Measurements from ENCODE around the gene PPIH.
"Not testable (repeated sequence)": the region's sequence is repeated elsewhere in the genome, so short reads cannot be mapped to it uniquely, and the experiment has no call there.

PPIH gene

DNA sequence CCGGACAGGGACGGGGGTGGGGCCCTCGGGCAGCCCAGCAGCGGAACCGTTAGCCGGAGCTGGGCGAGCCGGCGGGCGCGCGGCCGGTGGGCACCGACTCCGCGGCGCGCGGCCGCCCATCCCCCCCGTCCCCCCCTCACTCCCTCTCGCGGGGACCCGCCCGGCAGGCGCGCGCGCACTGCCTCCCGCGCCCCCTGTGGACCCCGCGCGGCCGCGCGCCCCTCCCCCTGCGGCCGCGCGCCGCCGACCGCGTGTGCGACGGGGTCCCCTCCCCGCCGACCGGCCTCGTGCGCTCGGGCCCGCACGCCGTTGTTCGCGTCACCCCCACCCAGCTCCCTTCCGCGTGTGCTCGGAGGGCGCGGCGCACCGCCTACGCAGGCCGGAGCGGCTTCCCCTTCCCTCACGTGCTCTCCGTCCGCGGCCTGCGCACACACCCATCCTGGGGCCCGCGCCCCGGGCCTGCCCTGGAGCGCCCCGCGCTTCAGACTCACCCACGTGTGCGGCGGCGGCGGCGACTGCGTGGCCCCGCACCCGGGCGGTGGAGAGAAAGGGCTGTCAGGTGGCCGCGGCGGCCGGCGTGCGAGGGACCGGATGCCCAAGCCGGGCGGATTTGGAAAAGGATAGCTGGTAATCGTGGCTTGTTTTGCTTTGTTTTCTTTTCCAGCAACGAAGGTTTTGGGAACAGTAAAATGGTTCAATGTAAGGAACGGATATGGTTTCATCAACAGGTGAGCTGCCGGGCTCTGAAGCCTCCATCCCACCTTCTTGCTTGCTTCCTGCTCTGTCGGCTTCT is 24.7 kb downstream of the PPIH start:
- peak in 12 of 14 donors; percentile 28 to 80 (median 52) for DNase-seq

DNA sequence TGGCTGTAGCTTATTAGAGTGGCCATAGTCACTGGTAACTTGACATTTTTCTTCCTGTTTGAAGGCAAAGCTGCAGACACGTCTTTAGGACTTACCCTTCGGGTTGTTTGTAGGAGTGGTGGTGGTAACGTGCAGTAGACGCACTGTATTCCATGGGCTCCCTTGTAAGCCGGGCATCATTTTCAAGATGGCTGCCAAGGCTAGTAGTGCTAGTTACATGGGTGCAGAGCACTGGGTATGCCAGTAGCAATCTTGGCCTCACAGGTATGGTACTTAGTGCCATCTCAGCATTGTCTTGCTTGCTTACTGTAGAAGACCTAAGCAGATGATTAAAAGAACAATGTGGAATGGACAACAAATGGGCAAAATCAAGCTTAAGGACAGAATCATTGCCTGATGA is 25.9 kb downstream of the PPIH start:
- no peak for DNase-seq

DNA sequence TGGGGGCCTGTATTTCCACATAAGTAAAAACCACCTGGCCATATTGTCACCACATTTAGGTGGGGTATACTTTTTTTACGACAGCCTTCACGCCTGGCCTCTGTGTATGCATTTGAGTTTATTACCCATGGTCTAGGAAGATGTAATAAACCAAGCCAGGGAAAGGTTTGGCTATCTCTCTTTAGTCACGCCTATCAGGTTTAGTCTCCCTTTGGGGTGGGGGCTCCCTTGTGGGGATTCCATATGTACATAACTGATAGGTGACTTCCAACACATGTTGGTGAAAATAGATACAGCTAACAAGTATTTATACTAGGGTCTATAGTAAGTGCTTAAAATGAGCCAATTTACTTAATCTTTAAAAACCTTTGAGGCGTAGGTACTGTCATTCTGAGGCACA is 28.2 kb downstream of the PPIH start:
- DNase-seq = no peak

DNA sequence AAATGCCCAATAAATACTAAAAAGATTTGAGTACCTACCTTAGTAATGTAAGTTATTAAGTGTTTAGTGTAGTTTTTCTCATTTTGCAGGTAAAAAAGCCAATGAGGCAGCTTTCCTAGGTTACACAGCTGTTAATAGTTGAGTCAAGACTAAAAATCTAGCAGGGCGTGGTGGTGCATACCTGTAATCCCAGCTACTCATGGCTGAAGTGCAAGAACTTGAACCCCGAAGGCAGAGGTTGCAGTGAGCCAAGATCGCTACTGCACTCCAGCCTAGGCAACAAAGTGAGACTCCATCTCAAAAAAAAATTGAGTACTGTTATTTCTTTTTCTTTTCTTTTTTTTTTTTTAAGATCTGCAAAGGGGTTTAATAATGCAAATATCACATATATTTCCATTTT is 31.7 kb downstream of the PPIH start:
- DNase-seq = no peak

DNA sequence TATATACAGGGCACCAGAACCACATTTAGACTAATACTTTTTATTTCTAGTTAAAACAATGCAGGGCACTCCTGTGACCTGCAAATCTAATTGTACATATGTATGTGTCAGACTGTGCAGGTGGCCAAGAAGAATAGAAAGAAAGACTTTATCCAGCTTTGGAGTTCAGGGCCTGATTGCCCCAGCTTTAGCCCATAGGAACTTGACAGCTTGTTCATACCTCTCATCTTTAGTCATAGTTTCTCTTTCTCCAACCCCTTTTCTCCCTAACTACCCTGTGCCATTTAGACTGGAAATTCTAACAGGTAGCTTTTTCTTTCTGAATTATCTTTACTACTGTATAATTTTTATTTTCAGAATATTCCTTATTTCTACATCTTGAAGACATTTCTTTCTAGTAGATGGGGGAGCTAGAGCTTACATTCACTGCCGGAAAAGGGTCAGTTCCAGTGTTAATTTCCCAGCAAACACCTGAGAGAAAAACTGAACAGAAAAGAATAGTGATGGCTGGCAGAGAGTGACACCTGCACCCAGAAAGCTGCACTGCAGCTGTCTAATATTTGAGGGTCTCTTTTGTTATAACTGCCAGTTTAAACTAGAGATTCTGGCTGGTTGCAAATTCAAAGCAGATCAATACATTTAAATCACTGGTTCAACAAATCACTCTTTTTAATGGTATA is 32.4 kb downstream of the PPIH start:
- no peak for DNase-seq

DNA sequence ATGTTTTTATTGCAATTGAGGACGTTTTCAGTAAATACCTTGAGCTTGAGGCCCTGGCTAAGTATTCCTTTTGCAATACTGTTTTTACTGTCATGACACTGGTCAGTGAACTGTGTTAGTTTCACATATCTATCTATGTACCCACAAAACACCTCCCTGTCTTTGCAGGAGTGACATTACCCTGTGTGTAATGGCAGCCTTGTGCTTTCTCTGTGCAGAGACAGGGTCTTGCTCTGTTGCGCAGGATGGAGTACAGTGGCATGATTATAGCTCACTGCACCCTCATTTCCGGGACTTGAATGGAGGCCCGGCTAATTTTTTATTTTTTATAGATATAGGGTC is 32.9 kb downstream of the PPIH start:
- DNase-seq = no peak

DNA sequence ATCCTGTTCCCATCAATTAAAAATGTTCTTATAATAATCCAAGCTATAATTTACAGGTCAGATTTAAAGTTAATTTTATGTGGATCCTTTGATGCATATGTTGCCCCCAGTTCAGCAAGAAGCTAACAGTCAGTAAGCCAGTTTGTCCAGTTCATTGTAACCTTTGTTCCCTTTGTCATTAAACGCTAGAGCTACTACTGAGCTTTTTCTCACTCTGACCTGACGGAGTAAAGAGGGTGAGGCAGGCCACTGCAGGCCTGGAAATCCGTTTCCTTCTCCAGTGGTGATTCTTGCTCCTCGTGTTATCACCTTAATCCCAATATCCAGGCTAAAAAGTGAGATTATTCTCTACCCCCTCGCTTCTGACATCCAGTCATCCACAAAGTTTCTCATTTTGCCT is 34.2 kb downstream of the PPIH start:
- DNase-seq = no peak

DNA sequence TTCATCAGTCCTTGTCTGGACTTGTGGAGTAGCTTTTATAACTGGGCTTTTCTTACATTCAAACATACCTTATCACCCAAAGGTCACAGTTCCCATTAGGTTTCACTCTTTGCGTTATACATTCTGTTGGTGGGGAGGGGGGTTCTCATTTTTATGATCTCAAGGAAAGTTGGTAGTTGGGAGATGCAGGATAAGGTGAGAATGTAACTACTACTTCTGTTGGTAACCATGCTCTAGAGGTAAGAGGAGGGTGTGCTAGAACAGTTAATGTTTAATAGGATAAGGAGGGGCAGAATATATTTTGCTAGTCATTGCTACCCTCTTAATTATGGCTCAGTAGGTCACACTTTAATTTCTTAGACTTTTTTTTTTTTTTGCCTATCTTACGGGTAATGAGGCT is 34.7 kb downstream of the PPIH start:
- DNase-seq = no peak

DNA sequence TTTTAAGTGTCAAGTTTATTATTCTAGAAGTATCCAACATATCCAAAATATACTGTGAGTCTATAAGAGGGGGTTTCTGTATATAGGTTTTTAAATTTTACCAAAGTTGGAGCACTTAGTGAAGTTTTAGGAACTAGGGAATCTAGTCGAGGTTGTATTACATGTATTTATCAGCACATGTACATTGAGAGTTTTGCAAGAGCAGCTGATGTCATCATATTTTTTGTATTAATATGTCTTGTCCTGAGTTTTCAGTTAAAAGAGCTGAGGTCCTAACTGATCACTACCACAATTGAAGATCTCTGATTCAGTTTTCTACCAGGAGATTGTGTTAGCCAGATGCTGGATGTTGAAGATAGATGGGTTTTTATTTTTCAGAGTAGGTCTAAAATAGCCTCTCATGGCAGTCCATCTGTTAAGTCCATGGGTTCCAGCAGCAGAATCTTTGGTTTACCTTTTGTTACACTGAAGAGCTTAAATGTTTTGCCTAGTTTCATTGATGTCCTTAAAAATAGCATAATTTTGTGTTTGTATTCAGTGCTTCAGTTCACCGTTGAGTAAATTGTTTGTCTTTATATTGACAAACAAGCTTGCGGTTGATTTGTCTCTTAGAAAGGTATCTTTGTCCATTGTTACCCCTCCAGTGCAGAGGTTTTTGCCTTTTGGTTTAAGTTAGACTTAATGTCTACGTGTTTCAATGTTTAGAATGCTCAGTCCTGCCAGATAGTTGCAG is 40.0 kb downstream of the PPIH start:
- no peak for DNase-seq

DNA sequence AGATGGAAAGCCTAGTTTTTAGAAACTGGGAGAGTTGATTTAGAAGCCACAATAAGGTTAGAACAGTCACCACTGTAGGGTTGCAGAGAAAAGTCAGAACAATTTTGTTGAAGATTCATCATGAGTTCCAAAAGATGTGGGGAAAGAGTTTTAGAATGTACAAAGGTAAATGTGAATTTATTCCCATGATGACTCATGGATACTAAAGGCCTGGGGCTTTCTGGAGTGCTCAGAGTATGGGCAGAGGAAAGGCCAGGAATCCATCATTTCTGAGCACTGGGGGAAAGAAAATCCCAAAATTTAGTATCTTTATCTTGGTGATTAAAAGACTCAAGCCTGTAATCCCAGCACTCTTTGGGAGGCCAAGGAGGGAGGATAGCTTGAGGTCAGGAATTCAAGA is 41.8 kb downstream of the PPIH start:
- no peak for DNase-seq

DNA sequence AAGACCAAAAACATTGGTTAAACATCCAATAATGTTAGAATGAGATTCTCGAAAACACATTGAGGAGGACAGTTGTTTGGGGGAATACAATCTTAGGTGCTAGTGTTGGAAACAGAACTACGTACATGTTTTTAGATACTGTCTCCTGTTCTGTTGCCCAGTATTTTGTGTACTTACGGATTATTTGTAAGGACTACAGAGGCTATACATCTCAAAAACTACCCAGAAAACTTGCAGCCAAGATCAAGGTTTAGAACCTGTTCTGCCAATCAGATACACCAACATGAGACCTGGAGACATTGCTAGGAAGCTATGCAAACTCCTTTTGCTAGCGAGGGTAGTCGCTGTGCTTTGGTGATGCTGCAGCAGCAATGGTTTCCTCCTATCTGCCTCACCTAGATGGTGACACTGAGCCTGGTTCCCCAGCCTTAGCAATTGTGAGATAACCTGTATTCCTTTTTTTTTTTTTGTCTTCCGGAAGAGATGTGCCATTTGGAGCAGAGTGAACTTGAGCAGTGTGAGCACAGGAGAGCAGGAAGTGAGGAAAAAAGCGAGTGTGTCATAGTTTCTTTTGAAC is 45.8 kb downstream of the PPIH start:
- DNase-seq = no peak

DNA sequence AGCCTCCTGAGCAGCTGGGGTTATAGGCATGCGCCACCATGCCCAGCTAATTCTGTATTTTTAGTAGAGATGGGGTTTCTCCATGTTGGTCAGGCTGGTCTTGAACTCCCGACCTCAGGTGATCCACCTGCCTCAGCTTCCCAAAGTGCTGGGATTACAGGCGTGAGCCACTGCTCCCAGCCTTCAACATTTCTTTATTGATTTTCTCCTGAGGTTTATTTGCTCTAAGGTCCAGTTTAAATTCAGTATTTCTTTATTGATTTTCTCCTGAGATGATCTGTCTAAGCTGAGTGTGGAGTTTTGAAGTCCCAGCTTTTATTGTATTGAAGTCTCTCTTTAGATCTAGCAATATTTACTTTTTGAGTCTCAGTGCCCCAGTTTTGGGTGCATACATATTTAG is 54.6 kb downstream of the PPIH start:
- not testable (repeated sequence) for DNase-seq

DNA sequence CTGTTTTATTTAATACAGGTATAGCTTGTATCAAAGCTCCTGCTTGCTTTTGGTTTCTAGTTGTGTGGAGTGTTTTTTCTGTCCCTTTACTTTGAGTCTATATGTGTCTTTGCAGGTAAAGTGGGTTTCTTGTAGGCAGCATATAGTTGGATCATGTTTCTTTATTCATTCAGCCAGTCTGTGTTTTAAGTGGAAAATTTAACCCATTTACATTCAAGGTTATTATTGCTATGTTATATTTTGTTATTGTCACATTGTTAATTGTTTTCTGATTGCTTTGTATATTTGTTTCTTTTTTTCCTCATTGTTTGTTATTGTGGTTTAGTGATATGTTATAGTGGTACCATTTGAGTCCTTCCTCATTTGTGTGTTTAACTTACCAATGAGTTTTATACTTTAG is 55.1 kb downstream of the PPIH start:
- no peak for DNase-seq

DNA sequence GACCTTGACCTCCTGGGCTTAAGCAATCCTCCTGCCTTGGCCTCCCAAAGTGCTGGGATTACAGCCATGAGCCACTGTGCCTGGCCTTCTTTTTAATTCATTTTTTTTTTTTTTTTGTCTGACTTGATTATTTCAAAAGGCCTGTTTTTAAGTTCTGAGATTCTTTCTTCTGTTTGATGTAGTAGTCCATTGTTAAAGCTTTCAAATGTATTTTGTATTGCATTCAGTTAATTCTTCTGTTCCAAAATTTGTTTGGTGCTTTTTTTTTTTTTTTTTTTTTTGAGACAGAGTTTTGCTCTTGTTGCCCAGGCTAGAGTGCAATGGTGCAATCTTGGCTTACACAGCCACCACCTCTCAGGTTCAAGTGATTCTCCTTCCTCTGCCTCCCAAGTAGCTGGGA is 56.2 kb downstream of the PPIH start:
- DNase-seq = not testable (repeated sequence)

DNA sequence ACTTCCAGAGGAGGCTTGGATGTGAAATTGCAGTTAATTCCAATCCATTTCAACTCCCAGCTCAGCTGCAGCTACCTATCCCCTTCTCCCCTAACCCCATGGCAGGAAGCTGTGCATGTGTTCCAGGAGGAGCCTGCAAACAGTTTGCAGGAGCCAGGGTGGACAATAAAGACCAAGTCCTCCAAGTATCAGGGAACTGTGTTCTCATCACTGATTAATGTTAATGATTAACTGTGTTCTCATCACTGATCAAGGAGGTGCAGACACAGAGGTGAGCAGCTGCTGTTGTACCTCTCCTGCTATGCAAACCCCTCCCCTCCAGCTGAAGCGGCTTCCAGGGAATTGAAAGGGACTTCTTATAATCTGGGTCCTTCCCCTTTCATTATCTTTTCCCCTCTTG is 62.6 kb downstream of the PPIH start:
- DNase-seq = no peak

DNA sequence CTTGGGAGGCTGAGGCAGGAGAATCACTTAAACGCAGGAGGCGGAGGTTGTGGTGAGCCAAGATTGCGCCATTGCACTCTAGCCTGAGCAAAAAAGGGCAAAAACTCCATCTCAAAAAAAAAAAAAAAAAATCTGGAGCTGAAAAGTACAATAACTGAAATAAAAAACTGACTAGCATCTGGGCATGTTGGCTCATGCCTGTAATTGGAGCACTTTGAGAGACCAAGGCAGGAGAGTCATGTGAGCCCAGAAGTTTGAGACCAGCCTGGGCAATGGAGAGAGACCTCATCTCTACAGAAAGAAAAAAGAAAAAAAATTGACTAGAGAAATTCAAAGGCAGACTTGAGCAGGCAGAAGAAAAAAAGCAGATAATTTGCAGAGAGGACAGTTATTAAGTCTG is 63.7 kb downstream of the PPIH start:
- DNase-seq = no peak

DNA sequence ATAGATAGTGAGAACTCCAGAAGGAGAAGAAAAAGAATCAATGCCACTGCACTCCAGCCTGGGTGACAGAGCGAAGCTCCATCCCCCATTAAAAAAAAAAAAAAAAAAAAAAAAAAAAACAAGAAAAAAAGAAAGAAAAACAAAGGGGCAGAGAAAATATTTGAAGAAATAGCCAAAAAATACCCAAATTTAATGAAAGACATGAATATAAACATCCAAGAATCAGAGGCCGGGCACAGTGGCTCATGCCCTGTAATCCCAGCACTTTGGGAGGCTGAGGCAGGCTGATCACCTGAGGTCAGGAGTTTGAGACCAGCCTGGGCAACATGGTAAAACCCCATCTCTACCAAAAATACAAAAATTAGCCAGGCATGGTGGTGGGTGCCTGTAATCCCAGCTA is 64.2 kb downstream of the PPIH start:
- not testable (repeated sequence) for DNase-seq

DNA sequence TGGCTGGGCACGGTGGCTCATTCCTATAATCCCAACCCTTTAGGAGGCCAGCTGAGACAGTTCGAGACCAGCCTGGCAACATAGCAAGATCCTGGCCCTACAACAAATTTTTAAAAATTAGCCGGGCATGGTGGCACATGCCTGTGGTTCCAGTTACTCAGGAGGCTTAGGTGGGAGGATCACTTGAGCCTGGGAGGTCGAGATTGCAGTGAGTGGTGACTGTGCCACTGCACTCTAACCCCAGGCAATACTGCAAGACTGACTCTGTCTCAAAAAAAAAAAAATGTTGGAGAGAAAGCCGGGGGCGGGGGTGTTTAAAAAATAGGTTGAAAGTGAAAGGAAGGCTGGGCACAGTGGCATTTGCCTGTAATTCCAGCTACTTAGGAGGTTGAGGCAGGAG is 65.3 kb downstream of the PPIH start:
- DNase-seq = no peak

DNA sequence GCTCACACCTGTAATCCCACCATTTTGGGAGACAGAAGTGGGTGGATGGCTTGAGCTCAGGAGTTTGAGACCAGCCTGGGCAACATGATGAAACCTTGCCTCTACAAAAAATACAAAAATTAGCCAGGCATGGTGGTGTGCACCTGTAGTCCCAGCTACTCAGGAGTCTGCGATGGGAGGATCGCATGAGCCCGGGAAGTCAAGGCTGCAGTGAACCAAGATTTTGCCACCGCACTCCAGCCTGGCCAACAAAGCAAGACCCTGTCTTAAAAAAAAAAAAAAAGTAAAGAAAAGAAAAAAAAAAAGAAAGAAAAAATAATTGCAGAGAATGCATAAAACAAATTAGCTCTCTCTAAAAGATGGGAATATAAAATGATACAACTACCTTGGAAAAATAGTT is 67.6 kb downstream of the PPIH start:
- DNase-seq = not testable (repeated sequence)

All from C1 segment of cervical spinal cord (tissue), 14 donors.